ENCODE data around the gene SELENOW.

DNA sequence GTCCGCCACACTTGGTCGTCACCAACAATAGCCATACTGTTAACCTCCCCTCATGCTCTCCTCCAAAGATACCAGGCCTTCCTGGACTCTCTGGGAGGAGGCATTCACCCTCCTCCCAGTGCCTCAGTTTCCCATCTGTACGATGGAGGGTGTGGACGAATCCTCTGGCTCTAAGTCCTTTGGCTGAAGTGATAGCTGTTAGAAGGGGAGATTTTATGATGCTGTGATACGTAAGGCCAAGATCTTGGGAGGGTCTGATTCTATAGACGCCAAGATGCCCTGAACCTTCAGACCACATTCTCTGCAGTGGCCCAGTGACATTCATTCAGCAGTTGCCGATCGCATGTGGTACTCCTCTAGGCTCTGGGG is 48.0 kb upstream of the SELENOW start:
- no peak for TF ChIP-seq POLR2A (IDR thresholded peaks at IDR 0.05)
- TF ChIP-seq, protein P1, sequence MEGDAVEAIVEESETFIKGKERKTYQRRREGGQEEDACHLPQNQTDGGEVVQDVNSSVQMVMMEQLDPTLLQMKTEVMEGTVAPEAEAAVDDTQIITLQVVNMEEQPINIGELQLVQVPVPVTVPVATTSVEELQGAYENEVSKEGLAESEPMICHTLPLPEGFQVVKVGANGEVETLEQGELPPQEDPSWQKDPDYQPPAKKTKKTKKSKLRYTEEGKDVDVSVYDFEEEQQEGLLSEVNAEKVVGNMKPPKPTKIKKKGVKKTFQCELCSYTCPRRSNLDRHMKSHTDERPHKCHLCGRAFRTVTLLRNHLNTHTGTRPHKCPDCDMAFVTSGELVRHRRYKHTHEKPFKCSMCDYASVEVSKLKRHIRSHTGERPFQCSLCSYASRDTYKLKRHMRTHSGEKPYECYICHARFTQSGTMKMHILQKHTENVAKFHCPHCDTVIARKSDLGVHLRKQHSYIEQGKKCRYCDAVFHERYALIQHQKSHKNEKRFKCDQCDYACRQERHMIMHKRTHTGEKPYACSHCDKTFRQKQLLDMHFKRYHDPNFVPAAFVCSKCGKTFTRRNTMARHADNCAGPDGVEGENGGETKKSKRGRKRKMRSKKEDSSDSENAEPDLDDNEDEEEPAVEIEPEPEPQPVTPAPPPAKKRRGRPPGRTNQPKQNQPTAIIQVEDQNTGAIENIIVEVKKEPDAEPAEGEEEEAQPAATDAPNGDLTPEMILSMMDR (IDR thresholded peaks at IDR 0.05): no peak

All from lower leg skin (tissue), 3 donors.